GM12874 (cell line): ENCODE measurements around the gene MRPL43.

Experiments
- TF ChIP-seq, protein P1 (sequence below): IDR thresholded peaks from 2 replicates; pipeline ENCODE4 v1.5.1; 2011; ENCODE audit warnings: low read depth, mild to moderate bottlenecking, control low read depth, low read length, moderate library complexity; ENCODE audit not compliant: insufficient read depth

MRPL43 gene

GRCh38 chr10:100998183-100998990 lies 11.1 kb upstream of the MRPL43 start:
- TF ChIP-seq, protein P1, sequence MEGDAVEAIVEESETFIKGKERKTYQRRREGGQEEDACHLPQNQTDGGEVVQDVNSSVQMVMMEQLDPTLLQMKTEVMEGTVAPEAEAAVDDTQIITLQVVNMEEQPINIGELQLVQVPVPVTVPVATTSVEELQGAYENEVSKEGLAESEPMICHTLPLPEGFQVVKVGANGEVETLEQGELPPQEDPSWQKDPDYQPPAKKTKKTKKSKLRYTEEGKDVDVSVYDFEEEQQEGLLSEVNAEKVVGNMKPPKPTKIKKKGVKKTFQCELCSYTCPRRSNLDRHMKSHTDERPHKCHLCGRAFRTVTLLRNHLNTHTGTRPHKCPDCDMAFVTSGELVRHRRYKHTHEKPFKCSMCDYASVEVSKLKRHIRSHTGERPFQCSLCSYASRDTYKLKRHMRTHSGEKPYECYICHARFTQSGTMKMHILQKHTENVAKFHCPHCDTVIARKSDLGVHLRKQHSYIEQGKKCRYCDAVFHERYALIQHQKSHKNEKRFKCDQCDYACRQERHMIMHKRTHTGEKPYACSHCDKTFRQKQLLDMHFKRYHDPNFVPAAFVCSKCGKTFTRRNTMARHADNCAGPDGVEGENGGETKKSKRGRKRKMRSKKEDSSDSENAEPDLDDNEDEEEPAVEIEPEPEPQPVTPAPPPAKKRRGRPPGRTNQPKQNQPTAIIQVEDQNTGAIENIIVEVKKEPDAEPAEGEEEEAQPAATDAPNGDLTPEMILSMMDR = no peak

DNA sequence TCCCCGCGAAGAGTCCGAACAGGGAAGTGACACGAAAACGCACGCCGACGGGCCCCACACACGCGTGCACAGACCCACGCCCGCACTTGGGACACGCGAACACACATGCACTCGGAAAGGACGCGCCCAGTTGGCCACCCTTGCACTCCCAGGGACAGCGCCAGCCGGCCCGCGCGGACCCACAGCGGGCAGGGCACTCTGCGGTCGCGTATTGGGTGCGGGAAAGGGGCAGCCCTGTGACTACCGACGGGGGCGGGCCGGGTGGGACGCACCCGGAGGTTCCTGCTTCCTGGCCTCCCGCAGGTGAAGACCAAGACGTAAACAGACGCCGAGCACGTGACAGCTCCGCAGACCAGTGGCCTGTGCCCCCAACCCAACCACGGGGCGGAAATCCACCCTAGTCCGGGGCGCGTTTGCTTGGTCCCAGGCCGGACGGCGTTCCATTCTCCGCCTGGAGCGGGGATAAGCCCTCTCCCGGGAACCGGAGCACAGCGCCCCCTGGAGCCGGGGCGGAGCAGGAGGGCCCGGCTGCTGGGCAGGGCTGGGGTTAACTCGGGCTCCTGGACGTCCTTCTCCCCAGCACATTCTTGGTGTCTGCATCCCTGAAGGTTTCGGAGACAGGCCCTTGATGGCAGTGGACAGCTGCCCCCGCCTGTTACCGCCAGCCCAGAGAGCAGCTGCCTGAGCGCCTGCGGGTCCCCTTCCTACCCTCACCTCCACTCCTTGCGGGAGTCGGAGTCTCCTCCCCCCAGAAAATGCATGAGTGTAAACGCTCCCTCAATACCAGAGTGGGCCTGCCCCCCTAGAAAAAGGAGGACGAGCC lies 10.3 kb upstream of the MRPL43 start:
- TF ChIP-seq, protein P1 = peak; percentile 92

- TF ChIP-seq, protein P1 = no peak
These were observed 9.5 kb upstream of the MRPL43 start for GRCh38 chr10:100996678-100997359.

DNA sequence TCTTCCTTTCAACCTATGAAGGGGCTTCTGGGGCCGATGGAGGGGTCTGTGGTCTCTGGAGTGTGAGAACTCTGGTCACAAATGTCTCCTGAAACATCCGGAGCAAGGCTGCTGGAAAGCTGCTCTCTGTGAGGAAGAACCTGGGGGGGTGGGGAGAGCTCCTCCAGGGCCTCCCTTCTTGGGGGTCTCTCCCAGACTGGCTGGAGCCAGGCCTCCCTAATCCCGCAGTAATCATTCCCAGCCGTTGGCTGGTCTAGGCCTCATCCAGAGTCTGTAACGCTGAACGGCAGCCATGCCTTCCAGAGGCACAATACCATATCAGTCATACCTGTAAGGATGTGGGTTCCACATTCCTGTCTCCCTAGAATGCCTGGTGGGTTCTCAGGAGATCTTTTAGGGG lies 7.9 kb upstream of the MRPL43 start:
- TF ChIP-seq, protein P1 = no peak

DNA sequence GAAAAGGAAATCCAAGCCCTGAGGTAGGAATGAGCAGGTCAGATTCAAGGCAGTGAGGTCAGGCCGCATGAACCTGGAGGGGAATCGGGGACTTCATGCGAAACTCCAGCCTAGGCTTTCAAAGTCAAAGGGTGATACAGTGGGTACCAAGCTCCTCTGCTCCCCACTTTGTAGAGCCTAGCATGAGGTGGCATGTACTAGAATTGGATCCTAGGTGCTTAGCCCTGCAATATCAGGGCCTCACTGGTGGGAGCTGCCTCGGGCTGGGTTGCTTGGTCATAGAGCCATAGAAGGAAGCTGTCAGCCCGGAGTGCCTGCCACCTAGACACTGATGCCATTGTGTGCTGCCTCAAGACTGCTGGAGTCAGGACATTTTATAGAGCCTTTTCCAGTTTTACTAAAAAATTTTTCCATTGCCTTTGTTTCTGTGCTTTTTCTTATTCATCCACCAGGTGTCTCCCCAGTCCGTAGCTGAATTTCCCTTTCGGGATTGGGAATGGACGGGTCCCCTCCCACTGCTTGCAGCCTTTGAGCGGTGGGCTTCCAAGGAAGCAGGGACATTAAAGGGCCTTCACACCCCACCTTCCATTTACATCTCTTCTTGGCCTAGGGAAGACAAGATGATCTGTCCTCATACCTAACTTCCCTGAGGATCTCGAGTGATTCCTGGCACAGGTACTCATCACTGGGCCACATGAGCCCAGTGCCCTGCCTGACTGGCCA lies 6.8 kb upstream of the MRPL43 start:
- TF ChIP-seq, protein P1 = 0 out of 2 replicates have a peak, but pooled peaks have one; percentile 3

DNA sequence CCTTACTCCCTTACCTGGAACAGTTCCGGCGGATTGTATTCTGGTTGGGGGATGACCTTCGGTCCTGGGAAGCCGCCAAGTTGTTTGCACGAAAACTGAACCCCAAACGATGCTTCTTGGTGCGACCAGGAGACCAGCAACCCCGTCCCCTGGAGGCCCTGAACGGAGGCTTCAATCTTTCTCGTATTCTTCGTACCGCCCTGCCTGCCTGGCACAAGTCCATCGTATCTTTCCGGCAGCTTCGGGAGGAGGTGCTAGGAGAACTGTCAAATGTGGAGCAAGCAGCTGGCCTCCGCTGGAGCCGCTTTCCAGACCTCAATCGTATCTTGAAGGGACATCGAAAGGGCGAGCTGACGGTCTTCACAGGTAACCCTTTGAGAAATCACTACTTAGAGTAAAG lies 1.8 kb upstream of the MRPL43 start:
- TF ChIP-seq, protein P1 = no peak
